ENCODE results near the gene WDR70. TPM values are rescaled to one million over a fixed set of nuclear protein-coding genes. Genes with fewer than 3 reads are reported as not detected.

The WDR70 gene
- total RNA-seq, 2 donors from 2014 or later, result 16.2 to 27.1 TPM

DNA sequence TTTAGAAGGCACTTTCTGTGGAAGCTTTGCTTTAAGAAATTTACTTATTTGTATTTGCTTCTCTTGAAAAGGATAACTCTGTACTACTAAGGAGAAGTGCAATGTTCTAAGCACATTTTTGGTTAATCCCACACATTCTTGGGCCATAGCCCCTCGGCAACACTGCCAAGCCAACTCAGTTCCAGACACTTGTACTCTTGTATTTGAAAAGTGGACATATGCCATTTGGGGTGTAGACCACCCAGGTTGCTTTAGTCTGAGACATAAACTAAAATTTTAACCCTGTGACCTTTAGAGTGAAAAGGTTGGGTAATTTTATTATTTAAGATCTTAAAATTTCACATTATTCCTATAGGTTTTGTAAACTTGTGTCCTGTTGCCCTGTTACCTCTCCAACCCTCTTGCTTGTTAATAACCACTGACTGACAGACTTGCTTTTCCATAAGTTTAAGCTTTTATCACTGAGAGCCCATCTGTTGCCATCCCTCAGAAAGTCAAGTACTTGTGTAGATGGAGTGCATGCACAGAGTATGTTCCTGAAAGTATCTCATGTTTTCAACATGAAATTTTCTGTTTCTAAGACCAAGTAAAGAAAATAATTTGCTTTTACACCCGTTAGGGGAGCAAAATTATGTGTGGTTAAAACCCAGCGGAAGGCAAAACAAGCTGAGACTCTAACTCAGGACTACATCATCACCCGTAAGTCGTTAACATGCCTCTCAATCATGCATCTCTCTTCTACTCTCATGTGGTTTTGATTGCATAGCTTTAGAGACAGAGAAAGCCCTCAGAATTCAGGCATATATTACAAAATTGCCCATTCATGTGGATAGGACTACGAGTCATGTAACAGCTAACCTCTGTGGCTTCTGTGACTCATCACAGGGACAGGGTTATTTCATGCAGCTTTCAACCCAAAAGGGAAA is 343.4 kb downstream of the WDR70 start:
- DNase-seq (ENCODE audit: low spot score), result no peak
- TF ChIP-seq POLR2AphosphoS5 (IDR thresholded peaks at IDR 0.05) (no peak), CTCF (IDR thresholded peaks at IDR 0.05) (no peak), POLR2A (IDR thresholded peaks at IDR 0.05) (no peak)
- Histone ChIP-seq H3K9me3 (no peaks in the 10 kb centered on the region), H3K36me3 (no peaks in the 10 kb centered on the region), H3K4me3 (no peak overlapping the region), H3K4me1 (replicated peaks) (no peaks in the 10 kb centered on the region), H3K27me3 (replicated peaks; ENCODE audit: insufficient read depth) (no peaks in the 10 kb centered on the region), H3K27ac (no peak overlapping the region)
- intact Hi-C loops (cut with DNase I), result no loop called here
- WGBS, result 89% methylated on average over 6 of the region's 6 CpGs

- no peak for DNase-seq (ENCODE audit: low spot score)
- Histone ChIP-seq H3K27me3 (replicated peaks; ENCODE audit: insufficient read depth) (no peaks in the 10 kb centered on the region), H3K4me3 (no peak overlapping the region), H3K9me3 (no peaks in the 10 kb centered on the region), H3K4me1 (replicated peaks) (no peaks in the 10 kb centered on the region), H3K36me3 (no peaks in the 10 kb centered on the region), H3K27ac (no peak overlapping the region)
- 75% methylated on average over 8 of the region's 8 CpGs for WGBS
- no peak for TF ChIP-seq POLR2A (IDR thresholded peaks at IDR 0.05)
- TF ChIP-seq CTCF (IDR thresholded peaks at IDR 0.05), result no peak
- TF ChIP-seq POLR2AphosphoS5 (IDR thresholded peaks at IDR 0.05), result no peak
- intact Hi-C loops (cut with DNase I), result no loop called here
Observed at GRCh38 chr5:37723162-37723961, 344.2 kb downstream of the WDR70 start.

DNA sequence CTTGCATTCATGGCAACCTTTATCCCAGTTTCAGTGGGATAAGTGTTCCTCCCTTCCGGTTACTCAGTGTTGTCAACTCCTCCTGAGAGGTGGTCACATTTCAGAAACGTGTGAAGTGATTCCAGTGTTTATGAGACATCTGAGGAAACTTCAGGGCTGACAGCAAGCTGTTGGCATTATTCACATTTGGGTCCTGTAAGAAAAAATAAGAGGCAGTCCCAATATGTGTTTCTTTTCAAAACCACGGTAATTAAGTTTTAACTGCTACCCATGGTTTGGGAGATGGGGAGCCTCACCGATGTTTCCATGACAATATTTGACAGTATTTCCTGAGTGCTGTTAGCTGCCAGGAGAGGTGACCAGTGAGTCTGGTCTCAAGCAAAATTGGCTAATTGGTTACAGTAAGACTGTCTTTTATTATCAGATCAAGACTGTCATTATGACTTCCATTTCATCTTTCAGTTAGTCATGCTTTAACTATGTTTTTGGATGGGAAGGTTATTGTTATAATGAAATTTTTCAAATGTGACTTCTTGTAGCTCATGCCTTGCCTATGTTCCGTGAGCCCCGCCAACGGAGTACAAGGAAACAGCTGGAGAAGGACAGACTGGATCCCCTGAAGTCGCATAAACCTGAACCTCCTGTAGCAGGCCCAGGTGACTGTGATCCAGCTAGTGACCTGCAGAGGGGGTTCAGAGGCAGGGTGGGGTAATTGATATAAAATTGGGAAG is 345.4 kb downstream of the WDR70 start:
- intact Hi-C loops (cut with DNase I), result no loop called here
- H3K27me3 ChIP-seq (replicated peaks; ENCODE audit: insufficient read depth), result no peaks in the 10 kb centered on the region
- H3K36me3 ChIP-seq, result no peaks in the 10 kb centered on the region
- 79% methylated on average over 8 of the region's 8 CpGs for WGBS
- DNase-seq (ENCODE audit: low spot score), result no peak
- no peaks in the 10 kb centered on the region for H3K4me1 ChIP-seq (replicated peaks)
- H3K27ac ChIP-seq, result no peak overlapping the region
- TF ChIP-seq POLR2AphosphoS5 (IDR thresholded peaks at IDR 0.05) (no peak), POLR2A (IDR thresholded peaks at IDR 0.05) (no peak), CTCF (IDR thresholded peaks at IDR 0.05) (no peak)
- no peak overlapping the region for H3K4me3 ChIP-seq
- H3K9me3 ChIP-seq, result no peaks in the 10 kb centered on the region

DNA sequence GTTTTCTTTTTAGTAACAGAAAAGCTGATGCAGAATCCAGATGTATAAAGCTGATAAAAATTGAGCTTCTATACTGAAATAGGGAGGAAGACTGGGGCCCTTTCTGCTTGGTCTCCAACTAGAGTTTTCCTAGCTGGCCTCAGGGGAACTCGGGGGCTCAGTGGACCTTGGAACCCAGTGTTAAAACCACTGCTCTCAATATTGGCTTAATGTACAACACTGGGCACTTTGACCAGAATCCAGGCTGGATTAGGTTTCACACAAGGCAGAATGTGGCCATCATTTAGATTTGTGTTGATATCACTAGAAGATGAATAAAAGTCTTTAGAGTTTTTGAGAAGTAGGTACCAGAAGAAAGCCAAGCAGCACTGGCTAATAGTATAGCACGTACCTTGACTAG is 346.1 kb downstream of the WDR70 start:
- Histone ChIP-seq H3K4me3 (no peak overlapping the region), H3K9me3 (no peaks in the 10 kb centered on the region), H3K4me1 (replicated peaks) (no peaks in the 10 kb centered on the region), H3K36me3 (no peaks in the 10 kb centered on the region), H3K27ac (no peak overlapping the region), H3K27me3 (replicated peaks; ENCODE audit: insufficient read depth) (no peaks in the 10 kb centered on the region)
- intact Hi-C loops (cut with DNase I), result no loop called here
- DNase-seq (ENCODE audit: low spot score), result no peak
- WGBS, result 97% methylated on average over 2 of the region's 2 CpGs
- TF ChIP-seq POLR2AphosphoS5 (IDR thresholded peaks at IDR 0.05), result no peak
- no peak for TF ChIP-seq POLR2A (IDR thresholded peaks at IDR 0.05)
- TF ChIP-seq CTCF (IDR thresholded peaks at IDR 0.05), result no peak

All from prostate gland (tissue), 2 donors.